WI38 (cell line): ENCODE measurements around the gene ZNF106.

Experiments used
- H3K4me3 ChIP-seq: 2 replicates; pipeline ENCODE4 v1.5.1; 2011; ENCODE audit warnings: low read depth, mild to moderate bottlenecking, control low read depth, low read length
- TF ChIP-seq, protein P1 (sequence below): IDR thresholded peaks from 2 replicates; pipeline ENCODE4 v1.5.1; 2012; ENCODE audit warnings: low read depth, mild to moderate bottlenecking, control low read depth, low read length

The ZNF106 gene

DNA sequence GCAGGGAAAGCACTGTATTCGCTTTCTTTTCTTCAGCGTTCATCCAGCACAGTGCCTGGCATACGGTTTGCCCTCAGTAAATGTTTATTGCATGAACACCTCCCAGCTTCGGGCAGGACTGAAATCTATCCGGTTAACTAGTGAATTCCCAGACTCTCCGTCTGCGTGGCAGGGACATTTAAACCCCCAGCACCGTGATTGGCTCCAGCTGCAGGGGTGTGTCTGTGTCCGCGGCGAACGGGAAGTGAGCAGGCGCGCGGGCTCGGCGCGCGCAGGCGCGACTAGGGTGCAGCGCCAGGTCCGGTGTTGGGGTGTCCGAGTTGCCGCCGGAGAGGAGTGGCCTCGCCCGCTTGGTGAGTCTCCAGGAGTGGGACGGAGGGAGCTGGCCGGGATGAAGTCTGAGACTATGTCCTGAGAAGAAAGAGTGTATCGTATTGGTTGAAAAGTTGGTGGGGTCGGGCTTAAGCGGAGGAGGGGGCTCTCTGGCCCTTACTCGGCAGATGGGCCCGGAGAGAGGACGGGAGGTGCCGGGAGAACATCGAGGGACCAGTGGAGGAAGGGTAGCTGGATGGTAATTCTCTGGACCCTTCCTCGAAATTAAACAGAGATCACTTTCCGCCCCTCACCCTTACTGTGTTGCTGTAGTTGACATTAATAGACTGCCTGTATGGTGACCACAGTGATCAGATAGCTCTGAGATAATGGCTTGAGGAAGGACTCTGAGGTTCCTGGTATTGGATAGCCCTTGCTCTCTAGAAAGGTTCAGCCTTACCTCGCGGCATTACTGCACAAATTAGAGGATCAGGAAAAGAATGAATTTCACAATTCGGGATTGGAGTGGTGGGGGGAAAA, 4.6 kb upstream of the ZNF106 start, which contains the start of gene SNAP23:
TSS of gene SNAP23 (plus strand) at position 274 of the 852 bp plus-strand sequence. CDS start 16,213 bp downstream, outside the sequence.
- H3K4me3 ChIP-seq: peak within 1 kb of the TSS; percentile 80

DNA sequence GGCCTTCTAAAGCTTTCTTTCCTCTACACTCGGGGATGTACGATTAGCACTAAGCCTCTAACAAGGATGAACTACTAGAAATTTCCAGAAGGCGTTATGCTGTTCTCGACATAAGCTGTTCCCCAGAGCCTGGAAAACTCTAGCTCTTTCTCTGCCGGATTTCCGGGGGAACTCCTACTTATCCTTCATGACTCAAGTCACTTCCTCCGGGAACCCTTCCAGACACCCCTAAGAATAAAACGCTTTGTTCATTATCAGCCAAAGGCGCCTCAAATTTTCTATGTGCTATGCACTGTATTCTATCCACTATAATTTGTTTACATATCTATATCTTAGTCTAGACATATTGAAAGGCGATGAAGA, 4.0 kb upstream of the ZNF106 start:
- TF ChIP-seq, protein P1, sequence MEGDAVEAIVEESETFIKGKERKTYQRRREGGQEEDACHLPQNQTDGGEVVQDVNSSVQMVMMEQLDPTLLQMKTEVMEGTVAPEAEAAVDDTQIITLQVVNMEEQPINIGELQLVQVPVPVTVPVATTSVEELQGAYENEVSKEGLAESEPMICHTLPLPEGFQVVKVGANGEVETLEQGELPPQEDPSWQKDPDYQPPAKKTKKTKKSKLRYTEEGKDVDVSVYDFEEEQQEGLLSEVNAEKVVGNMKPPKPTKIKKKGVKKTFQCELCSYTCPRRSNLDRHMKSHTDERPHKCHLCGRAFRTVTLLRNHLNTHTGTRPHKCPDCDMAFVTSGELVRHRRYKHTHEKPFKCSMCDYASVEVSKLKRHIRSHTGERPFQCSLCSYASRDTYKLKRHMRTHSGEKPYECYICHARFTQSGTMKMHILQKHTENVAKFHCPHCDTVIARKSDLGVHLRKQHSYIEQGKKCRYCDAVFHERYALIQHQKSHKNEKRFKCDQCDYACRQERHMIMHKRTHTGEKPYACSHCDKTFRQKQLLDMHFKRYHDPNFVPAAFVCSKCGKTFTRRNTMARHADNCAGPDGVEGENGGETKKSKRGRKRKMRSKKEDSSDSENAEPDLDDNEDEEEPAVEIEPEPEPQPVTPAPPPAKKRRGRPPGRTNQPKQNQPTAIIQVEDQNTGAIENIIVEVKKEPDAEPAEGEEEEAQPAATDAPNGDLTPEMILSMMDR: no peak

More for the DNA sequence above, 4.6 kb upstream of the ZNF106 start, which contains the start of gene SNAP23:
- TF ChIP-seq, protein P1: no peak

DNA sequence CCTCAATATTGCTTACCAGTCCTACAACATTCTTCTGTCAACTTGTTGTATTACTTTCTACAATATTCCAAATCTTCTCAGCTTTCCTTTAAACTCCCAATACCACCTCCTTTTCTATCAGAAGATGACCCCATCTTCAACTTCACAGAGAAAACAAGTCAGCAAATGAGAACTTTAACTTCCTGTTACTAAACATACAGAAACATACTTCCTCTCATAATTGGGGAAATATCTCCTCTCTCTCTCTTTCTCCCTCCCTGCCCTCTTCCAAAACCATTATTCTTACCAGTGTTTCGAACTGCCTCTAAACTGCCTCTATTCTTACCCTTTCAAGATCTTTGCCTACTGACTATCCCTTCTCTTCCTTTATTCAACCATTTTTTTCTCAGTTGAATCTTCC, 2.7 kb upstream of the ZNF106 start:
- TF ChIP-seq, protein P1: no peak
- H3K4me3 ChIP-seq: no peak overlapping the region

More for the DNA sequence above, 4.0 kb upstream of the ZNF106 start:
- H3K4me3 ChIP-seq: peak overlapping the region; percentile 80

DNA sequence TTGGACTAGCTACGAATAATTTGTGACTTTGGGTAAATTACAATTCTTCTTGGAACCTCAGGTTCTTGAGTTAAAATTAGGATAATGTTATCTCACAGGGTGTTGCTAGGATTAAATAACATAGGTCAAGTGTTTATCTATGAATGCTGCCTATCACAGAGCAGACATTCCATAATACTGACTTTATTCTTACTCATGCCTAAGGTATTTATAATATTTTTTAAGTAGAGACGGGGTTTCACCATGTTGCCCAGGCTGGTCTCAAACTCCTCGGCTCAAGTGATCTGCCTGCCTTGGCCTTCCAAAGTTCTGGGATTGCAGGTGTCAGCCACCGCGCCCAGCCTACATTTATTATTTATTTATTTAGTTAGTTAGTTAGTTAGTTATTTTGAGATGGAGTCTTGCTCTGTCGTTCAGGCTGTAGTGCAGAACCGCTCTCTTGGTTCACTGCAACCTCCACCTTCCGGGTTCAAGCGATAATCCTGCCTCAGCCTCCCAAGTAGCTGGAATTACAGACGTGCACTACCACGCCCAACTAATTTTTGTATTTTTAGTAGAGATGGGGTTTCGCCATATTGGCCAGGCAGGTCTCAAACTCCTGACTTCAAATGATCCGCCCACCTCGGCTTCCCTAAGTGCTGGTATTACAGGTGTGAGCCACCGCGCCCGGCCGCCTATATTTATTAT, 741 bp upstream of the ZNF106 start:
- peak overlapping the region; percentile 100 for H3K4me3 ChIP-seq
- TF ChIP-seq, protein P1: no peak

DNA sequence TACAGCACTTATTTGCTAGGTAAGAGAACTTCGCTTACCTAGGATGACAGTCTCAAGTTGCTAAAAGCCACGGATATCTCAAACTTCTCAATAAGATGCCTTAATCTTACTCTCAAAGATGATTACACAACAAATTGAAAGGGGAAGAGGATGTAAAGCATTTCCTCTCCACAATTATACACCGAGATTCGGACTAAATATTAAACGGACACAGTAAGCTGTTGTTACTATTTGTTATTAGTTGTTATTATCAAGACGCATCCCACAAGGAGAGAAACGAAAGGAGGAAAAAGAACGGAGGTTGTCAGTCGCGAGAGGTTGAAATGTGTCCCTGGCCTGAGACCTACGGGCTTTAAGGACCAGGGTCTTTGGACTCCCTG, 660 bp downstream of the ZNF106 start:
- TF ChIP-seq, protein P1: no peak

DNA sequence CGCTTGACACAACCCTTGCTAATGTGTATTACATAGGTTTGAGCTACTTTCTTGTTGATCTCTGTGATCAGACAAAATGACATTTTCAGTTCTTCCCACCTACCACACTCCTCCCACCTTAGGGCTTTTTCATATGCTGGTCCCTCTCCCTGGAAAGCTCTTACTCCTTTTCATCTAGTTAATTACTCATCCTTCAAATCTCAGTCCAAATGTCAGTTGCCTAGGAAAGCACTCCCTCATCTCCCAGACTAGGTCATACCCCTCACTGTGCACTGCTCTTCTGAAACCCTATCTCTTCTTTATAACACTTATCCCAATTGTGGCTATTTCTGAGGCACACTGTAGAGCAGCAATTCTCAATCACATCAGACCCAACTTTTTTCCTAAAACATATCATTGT, 7.3 kb downstream of the ZNF106 start:
- TF ChIP-seq, protein P1: no peak
- H3K4me3 ChIP-seq: no peak overlapping the region

More for the DNA sequence above, 660 bp downstream of the ZNF106 start:
- H3K4me3 ChIP-seq: peak overlapping the region; percentile 100

DNA sequence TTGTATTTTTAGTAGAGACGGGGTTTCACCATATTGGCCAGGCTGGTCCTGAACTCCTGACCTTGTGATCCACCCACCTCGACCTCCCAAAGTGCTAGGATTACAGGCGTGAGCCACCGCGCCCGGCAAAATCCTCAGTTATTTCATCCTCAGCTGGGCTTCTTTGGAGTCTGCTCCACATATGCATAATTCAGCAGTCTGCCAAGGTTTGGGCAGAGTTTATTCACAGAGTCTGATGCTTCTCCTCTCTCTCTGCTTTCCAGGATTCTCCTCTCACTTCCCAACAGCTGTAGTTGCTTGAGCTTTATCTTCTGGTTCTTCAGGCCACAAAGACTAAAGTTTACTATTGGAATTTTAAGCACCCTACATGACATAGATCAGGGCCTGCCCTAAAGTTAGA, 8.2 kb downstream of the ZNF106 start:
- no peak overlapping the region for H3K4me3 ChIP-seq

More for the DNA sequence above, 8.2 kb downstream of the ZNF106 start:
- TF ChIP-seq, protein P1: no peak
